Sigmoid colon (tissue), 7 donors: Measurements from ENCODE around the gene MIER1. TPM values are rescaled to one million over a fixed set of nuclear protein-coding genes. Genes with fewer than 3 reads are reported as not detected.

Source experiments
- DNase-seq: peaks from one replicate; pipeline ENCODE4 v3.0.0-alpha.2; 2019
- H3K27ac ChIP-seq, 4 donors: fragments of 200-600 bp; sonication (generic); one replicate each; pipeline ENCODE4 v1.5.1; 2016 to 2019; ENCODE audit warnings: mild to moderate bottlenecking in 1 of 4
- H3K27me3 ChIP-seq, 3 donors: fragments of 200-600 bp; sonication (generic); one replicate each; pipeline ENCODE4 v1.5.1; 2019; ENCODE audit warnings: mild to moderate bottlenecking in 1 of 3
- H3K36me3 ChIP-seq, 4 donors: fragments of 200-600 bp; sonication (generic); one replicate each; pipeline ENCODE4 v1.5.1; 2016 to 2019
- H3K4me1 ChIP-seq, 4 donors: fragments of 200-600 bp; sonication (generic); one replicate each; pipeline ENCODE4 v1.5.1; 2017 to 2019
- H3K4me3 ChIP-seq, 4 donors: fragments of 200-600 bp; sonication (generic); one replicate each; pipeline ENCODE4 v1.5.1; 2017 to 2019; ENCODE audit warnings: mild to moderate bottlenecking in 2 of 4, moderate library complexity in 1 of 4
- H3K9me3 ChIP-seq, 4 donors: fragments of 200-600 bp in 3 of 4; sonication (generic) in 3 of 4; one replicate each; pipeline versions ENCODE4 v1.5.1 to v1.6.1; 2013 to 2019
- EP300 ChIP-seq, 4 donors: sonication (generic); formaldehyde crosslinking; IDR thresholded peaks; one replicate each; pipeline ENCODE4 v1.6.1; 2017; ENCODE audit warnings: antibody characterized with exemption in 4 of 4
- POLR2A ChIP-seq, 2 donors: fragments of 450-650 bp; IDR thresholded peaks; one replicate each; pipeline ENCODE4 v1.6.1; 2016; ENCODE audit warnings: antibody characterized with exemption in 2 of 2, mild to moderate bottlenecking in 2 of 2, moderate library complexity in 2 of 2
- POLR2AphosphoS5 ChIP-seq, 4 donors: sonication (generic); formaldehyde crosslinking; IDR thresholded peaks; one replicate each; pipeline ENCODE4 v1.6.1; 2017; ENCODE audit warnings: antibody characterized with exemption in 4 of 4
- WGBS, 2 donors: extraction: QIAGEN DNeasy Blood & Tissue Kit; methylation state at CpG; one replicate each; pipeline ENCODE4 v1.1.7; 2013; 5-methylcytosine and 5-hydroxymethylcytosine counted together
- intact Hi-C: fragments of 100-400 bp; cut with DNase I; formaldehyde crosslinking; loops from one replicate; pipeline ENCODE4 v1.15.1; 2023
- polyA plus RNA-seq, 3 donors: library from polyadenylated mRNA; stranded (reverse); fragments of 200-250 nt; gene quantifications; one replicate each; pipeline ENCODE4 v1.2.3, GENCODE V29; 2013
- total RNA-seq, 4 donors: library from RNA; depleted of rRNA; stranded (reverse); fragments of >200 nt; gene quantifications; one replicate each; pipeline ENCODE4 v1.1.0, GENCODE V29; 2016
- donor health status: healthy with polysubstance abuse.
- donor health status: Bipolar disorder and iron deficiency.
- donor health status: healthy.

MIER1 gene
- total and polyA plus RNA-seq, 7 donors, result 21.1 to 65.6 (median 53.2) TPM

DNA sequence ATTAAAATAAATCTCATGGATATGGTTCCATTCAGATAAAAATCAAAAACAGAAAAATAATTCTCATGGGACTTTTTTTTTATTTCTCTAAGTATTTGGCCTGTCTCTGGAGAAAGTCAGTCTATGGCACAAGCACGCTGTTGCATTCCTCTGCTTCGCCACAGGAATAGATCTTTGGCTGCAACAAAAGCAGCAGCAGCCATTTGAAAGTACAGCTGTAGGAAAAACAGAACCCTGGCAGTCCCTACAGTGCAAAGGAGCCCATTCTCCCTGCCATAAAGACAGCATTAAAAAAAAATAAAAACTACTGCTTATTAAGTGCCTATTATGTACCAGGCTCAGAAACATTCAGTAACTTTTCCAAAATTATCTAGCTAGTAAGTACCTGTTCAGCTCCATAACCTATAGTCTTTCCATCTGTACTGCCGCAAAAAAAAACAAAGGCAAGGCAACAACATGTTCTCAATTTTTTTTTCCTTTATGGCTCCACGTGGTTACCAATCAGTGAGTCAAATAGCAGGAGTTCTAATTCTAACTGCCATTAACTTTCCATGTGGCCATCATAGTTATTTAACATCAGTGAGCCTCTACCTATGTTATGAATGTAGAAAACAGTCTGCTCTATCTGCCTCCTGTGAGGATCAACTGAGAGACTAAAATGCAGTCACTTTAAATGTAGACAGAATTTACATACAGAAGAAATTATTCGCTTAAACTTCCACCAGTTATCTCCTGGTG is 106.5 kb downstream of the MIER1 start:
- TF ChIP-seq EP300 (IDR thresholded peaks at IDR 0.05) (no peak), POLR2AphosphoS5 (IDR thresholded peaks at IDR 0.05) (peak in 2 of 4 donors; percentile 31 to 41)
- intact Hi-C loops, result loop anchor here (2.0 kb wide), 1 partner anchor 22 kb away; no protein-coding TSS in a partner anchor
- H3K4me3 ChIP-seq, result no peak overlapping the region
- 73 to 81% methylated on average over 5 of the region's 5 CpGs for WGBS, 2 donors
- H3K9me3 ChIP-seq, result no peaks in the 10 kb centered on the region
- peaks cover 0 to 4% (median 0%) of the 10 kb centered on the region in 4 donors for H3K36me3 ChIP-seq
- H3K27ac ChIP-seq, result peak overlapping the region; percentile 53 to 80 (median 66)
- DNase-seq, result no peak
- peaks cover 0 to 32% (median 27%) of the 10 kb centered on the region in 4 donors for H3K4me1 ChIP-seq
- no peaks in the 10 kb centered on the region for H3K27me3 ChIP-seq

DNA sequence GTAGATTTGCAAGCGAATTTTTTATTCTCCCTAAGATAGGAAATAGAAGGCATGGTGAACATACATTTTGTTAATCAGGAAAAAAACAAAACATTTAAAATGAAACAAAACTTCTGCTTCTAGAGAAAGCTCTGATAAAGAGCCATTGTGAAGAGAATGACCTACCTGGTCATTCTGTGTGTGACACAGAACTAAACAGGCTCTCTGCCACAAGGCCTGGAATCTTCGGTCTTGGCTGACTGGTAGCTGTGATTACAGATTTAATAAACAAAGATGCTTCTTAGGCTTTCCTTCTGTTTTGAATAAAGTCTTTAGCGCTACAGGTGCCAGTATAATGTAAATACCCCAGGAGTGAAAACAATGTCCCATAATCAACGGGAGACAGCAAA is 107.1 kb downstream of the MIER1 start:
- intact Hi-C loops, result loop anchor here (2.0 kb wide), 1 partner anchor 21 kb away; no protein-coding TSS in a partner anchor
- no peak for TF ChIP-seq POLR2A (IDR thresholded peaks at IDR 0.05)
- 89 to 92% methylated on average over 4 of the region's 4 CpGs for WGBS, 2 donors
- Histone ChIP-seq H3K4me3 (no peak overlapping the region), H3K27me3 (no peaks in the 10 kb centered on the region), H3K36me3 (peaks cover 0 to 10% (median 0%) of the 10 kb centered on the region in 4 donors), H3K27ac (peak overlapping the region; percentile 53 to 80 (median 66)), H3K9me3 (no peaks in the 10 kb centered on the region), H3K4me1 (peaks cover 0 to 32% (median 27%) of the 10 kb centered on the region in 4 donors)
- DNase-seq, result no peak

Other genes starting within 250 kb of the MIER1 start
- 1 to 10 TPM in 1 of 4 donors, under 1 TPM in 3; 0.36 to 6.4 (median 0.66) TPM for gene DYNLT5, start 172.5 kb upstream of the MIER1 start, total RNA-seq
- under 1 TPM in 2 of 3 donors, not detected in 1; 0.34 to 0.60 TPM for gene DYNLT5, start 172.5 kb upstream of the MIER1 start, polyA plus RNA-seq
- 1 to 10 TPM in 1 of 4 donors, not detected in 3; 2.5 TPM for gene INSL5, start 123.7 kb upstream of the MIER1 start, total RNA-seq
- 10 to 100 TPM in 1 of 3 donors, 1 to 10 TPM in 2; 2.6 to 12.6 (median 5.5) TPM for gene INSL5, start 123.7 kb upstream of the MIER1 start, polyA plus RNA-seq
- 10 to 100 TPM in 2 of 4 donors, 1 to 10 TPM in 2; 5.6 to 16.1 (median 9.5) TPM for gene DNAI4, start 134 bp upstream of the MIER1 start, total RNA-seq
- 10 to 100 TPM in 1 of 3 donors, 1 to 10 TPM in 2; 3.0 to 16.0 (median 8.4) TPM for gene DNAI4, start 134 bp upstream of the MIER1 start, polyA plus RNA-seq
- 10 to 100 TPM in 1 of 4 donors, 1 to 10 TPM in 3; 8.9 to 10.7 (median 9.5) TPM for gene SLC35D1, start 129.2 kb downstream of the MIER1 start, total RNA-seq
- gene SLC35D1, start 129.2 kb downstream of the MIER1 start, polyA plus RNA-seq, result 10 to 100 TPM in 1 of 3 donors, 1 to 10 TPM in 2; 3.9 to 22.9 (median 4.8) TPM
- not detected for gene C1orf141, start 210.0 kb downstream of the MIER1 start, total RNA-seq
- gene C1orf141, start 210.0 kb downstream of the MIER1 start, polyA plus RNA-seq, result not detected
- not detected for gene IL23R, start 241.5 kb downstream of the MIER1 start, total RNA-seq
- under 1 TPM; 0.58 to 0.69 (median 0.60) TPM for gene IL23R, start 241.5 kb downstream of the MIER1 start, polyA plus RNA-seq